NOMO-1 (cell line): ENCODE measurements around the gene NSF.
"Not testable (repeated sequence)": the region's sequence is repeated elsewhere in the genome, so short reads cannot be mapped to it uniquely, and the experiment has no call there.

Experiments used
- DNase-seq, 2 experiments: peaks; one replicate each; lab custom pipeline; 2025; ENCODE audit not compliant: unreplicated experiment in 2 of 2; lab: John Stamatoyannopoulos, UW

NSF gene

DNA sequence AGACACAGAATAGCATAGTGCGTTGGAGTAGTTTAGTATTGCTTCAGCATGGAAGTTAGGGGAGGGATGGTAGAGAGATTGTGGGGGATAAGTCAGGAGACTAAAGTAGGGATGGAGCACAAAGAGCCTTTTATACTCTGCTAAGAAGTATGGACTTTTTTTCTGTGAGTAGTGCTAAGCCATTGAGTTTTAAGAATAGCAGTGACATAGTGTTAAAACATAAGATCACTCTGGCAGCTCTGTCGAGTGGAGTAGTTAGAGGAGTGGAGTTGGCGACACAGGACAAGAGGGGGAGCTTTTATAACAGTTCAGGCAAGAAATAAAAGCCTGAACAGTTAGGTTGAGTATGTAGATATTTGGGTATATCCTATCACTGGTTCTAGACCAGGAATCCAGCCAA, 106.1 kb downstream of the NSF start:
- not testable (repeated sequence) for DNase-seq

DNA sequence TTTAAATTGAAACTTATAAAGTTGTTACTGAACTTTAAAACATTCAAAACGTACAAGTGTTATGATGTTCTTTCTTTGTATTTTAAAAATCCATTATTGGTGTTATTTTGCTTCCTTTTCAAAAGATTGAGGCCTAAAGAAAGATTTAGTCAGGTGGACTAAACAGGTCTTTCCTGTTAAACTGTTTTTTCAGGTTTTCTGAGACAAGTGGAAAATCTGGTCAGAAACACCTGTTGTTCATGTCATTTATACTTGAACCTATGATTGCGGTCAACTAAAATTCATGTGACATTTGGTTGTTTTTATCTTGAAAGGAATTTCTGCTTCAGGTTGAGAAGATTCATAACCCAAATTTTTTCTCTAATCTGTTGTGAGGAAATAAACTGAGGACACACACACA, 108.5 kb downstream of the NSF start:
- DNase-seq, result not testable (repeated sequence)

DNA sequence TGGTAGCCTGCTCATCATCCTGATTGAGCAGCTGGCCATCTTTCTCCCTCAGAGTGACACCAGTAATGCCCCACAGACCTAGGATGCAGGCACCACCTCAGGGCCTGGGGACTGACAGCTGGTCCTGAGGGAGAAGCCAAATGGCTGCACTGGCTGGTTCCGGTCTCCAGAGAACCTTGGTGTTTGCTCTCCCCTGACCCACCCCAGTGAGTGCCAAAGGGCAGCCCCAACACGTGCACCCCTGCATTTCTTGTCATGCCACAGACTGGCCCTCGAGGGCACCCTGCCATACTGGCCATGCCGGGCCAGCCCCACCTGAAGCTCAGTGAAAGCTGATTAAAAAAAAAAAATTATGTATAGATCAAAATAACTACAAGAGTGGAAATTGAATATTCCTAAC, 127.5 kb downstream of the NSF start:
- no peak for DNase-seq

DNA sequence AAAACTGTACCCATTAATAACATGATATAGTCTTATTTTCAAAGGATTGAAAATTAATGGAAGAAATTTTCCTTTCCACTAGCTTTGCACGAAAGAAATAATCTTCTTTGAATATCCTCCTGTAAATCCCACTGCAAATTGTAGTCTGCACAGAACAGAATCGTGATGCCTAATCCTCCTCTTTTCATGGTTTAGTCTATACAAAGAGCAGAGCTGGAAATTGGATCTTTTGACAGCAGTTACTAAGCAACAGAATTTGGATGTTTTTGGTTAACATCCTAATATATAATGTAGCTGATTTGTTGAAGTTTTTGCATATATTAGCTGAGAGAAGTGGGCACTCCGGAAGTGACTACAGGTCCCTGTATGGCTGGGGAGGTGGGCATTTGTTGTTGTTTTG, 129.4 kb downstream of the NSF start:
- no peak for DNase-seq

DNA sequence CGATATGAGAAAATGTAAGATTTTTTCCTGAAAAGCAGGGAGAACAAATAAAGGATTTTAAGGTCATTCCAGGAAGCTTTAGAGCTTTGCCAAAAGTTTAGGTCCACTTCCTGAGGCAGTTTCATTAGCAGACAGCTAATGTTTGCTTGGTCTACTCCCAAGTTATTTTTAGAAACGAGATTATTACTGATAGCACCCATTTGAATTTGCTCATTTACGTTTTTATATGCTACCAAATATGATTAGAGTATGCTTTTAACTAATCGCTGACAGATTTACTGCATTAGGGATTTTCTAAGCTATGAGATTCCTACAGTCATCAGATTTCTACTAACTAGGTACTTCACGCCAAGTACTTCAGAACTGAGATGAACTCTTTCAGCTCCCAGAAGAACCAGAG, 129.9 kb downstream of the NSF start:
- DNase-seq, result no peak

DNA sequence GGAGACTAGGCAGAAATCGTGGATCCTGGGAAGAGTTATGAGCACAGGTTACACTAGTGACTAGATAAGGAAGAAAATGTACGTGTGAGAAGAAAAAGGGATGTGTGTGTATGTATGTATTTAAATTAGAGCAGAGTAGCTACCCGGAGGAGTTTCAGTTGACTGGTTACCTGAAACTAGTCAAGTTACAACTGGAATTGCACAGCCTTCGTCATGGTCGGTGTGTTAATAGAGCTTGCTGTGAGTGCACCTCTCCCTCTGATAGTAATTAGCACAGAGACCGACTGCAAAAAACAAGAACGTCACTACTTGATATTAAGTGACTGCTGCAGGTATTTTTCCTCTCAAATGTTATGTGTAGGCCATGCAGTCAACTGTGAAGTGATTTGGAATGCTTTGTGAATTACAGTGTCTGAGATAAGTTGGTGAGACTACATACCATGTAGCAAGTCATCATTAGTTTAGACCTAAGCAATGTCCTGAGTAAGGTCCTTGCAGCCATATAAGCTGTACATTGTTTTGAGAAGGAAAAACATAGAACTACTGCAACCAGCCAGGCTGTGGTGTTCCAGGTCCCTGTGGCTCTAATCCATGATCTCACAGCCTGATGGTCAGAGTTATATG, 132.3 kb downstream of the NSF start:
- no peak for DNase-seq

DNA sequence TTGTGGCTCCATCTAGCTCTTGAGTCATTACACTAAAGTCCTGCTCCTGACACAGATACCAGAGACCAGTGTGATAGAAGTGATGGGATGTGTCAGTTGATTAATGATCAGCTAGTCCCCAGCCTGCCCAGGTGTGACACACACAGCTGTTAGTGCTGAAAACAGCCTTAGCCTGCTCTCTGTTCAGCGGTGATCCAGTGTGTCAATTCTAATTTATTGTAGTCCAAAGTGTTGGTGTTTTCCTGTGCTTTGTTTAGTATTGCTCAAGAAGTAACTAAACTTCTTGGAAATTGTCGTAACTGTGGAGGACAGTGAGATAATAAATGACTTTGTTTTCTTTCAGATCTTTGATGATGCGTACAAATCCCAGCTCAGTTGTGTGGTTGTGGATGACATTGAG, 135.7 kb downstream of the NSF start:
- DNase-seq, result no peak

DNA sequence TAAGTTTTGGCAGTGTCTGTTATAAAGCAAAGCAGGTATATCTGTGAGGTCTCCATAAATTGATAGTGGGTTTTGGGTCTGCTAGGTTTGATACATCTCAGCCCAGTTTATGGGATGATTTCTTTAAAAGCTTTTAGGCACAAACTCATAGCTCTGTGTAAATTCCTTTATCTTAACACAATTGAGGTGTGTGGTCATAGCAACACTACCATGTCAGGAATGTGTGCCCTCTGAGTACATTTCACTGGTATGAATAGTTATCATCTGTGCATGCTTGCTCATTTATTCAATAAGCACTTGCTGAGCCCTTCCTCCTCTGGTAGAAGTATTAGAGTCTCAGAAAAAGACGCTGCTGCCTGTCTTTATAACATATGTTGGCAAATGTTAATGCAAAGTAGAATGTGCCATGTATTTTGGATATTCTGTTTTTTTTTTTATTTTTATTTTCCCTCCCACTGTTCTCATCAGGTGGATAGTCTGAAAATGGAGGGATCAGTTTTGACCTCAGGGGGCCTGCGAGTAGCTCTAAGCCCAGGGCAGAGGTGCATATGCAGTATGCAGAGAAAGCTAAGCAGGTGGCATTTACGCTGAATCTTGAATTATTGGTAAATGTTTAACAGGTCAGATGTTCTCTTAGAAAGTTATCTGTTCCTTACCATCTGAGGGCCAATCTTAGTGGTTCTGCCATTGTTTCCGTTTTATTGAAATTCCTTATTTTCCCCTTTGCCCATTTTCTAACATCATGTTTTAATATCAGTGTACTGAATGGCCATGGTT, 137.3 kb downstream of the NSF start:
- no peak for DNase-seq

DNA sequence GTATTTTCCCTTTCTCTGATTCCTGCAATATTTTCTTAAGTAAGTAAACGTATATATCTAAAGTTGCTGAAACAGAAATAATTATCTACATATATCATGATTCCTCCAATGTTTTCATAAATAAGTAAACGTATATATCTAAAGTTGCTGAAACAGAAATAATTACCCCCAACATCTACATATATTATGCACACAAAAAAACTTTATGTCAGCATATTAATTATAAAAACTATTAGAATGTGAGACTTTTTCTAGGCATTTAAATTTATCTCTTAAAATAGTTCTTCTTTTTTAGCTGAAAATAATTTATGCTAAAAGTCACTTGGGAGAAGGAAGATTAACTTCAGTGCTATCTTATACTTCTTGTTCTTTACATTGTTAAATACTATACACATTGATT, 139.6 kb downstream of the NSF start:
- no peak for DNase-seq

DNA sequence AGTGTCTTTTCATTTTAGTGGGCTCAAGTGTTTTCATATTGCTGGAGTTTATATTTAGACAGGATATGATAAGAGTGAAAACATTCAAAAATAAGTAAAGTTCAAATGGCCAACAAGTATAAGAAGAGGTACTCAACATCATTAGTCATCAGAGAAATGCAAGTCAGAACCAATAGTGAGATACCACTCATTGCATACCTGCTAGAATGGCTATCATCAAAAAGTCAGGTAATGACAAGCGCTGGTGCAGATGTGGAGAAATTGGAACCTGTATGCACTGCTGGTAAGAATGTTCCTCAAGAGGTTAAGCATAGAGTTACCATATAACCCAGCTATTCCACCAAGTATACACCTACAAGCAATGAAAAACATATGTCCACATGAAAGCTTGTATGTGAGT, 140.2 kb downstream of the NSF start:
- no peak for DNase-seq

DNA sequence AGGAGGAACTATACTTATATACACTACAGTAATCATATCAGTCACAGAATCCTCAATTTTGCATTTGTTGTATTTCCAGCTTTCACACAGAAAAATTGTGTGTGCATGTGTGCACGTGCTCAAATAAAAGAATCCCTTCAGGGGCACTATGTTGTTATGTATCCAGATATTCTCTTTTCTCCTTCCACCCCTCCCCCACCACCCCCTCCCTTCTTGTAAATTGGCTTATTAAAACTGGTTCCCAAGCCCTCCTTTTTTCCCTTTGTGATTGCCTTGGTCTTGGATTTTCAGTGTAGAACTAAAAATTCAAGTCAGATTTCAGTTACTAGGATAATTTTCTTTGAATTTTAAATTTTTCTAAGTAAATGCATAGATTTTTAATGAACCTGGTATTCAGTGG, 141.7 kb downstream of the NSF start:
- no peak for DNase-seq

DNA sequence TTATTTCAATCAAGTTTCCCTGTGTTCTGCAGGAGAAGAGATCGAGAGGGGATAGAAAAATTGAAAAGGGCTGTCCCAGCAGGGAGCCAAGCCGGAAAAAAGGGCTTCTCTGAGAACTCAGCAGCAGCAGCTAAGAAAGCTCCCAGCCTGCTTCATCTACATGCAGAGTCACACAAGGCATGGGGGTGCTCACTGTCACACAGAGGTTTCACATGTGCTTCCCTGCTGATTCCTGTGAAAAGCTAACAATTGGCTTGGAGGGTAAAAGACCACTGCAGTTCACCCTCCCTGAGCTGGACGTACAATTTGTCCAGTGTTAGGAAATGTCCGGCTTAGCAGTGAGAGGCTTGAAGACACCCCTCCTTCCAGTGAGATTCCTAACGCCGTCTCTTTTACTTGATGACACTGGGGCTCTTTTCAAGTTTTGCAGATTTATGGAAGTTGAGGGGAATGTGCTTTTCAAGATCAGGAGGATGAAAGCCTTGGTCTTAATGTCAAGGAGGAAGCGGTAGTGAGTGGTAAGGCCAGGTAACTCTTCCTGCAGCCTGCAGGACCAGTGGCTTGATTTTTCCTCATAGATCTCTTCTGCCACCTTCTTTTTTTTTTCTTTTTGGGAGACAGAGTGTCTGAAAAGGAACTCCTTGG, 142.4 kb downstream of the NSF start:
- no peak for DNase-seq

DNA sequence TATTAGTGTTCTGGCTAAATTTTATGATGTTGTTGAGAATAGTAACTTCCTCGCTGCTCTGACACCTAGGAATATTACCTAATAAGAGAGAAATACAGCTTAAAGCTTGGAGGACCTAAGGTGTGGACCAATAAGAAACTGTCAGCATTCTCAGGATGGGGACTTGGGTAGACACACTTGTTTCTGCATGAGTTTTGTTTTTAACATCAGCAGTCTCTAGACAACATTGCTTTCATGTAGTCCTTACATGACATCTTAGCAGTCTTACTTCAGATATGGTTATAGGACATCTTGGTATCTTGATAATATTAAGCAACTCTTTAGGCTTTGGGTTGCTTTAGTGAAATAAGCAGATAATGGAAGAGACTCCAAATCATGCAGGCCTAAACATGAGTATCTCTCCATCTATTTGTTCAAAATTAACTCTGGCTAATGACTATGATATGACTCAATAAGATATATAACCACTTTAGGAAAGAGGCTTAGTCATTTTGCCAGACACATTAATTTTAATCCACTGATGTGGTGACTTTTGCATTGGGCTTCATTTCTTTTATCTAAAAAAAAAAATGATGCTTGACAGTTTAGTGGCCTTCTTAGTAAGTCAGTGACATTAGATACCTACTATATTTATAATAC, 143.5 kb downstream of the NSF start:
- no peak for DNase-seq

DNA sequence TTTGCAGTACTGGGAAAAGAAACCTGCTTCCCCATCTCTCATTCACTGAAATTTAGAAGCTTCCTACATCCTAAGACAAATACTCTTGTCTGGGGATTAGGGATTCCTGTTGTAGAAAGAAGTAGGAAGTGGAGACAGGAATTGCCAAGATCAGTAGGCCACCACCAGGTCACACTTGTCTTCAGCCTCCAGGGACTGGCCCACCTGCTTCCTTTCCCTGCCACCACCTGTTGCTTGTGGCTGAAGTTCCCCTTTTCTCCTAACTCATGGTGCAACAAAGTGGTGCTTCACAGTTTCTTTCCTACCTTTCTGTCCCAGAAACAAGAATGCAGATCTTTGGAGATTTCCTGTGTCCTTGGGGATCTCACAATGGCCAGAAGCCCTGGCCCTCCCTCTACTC, 145.6 kb downstream of the NSF start:
- DNase-seq, result no peak

DNA sequence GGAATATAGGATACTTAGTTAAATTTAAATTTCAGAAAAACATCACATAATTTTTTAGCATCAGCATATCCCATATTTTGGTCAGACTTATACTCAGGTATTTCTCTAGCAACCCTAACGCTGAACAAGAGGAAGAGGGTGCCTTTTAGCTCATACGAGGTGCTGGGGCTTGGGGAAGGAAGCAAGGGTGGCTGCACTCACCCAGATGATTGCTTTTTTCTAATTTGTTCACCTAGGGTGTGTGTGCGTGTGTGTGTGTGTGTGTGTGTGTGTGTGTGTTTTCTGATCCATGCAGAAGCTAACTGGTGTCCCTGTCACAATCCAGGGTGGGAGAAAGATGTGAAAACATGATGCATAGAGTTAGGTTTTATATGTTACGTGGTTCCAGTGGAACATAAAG, 146.9 kb downstream of the NSF start:
- no peak for DNase-seq

DNA sequence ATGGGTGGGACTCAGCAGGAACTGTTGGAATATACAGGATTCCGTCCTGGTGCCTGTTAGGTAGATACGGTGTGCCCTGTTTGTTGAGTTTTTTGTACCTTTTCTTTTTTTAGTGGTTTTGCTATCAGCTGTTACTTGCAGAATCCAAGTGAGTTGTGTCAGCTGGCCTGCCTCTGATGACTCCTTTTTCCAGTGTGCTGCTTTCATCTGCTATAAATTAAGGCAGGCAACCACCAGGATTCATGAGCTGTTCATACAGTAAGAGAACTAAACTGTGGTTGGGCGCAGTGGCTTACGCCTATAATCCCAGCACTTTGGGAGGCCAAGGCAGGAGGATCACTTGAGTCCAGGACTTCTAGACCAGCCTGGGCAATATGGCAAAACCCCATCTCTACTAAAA, 148.1 kb downstream of the NSF start:
- DNase-seq, result no peak

DNA sequence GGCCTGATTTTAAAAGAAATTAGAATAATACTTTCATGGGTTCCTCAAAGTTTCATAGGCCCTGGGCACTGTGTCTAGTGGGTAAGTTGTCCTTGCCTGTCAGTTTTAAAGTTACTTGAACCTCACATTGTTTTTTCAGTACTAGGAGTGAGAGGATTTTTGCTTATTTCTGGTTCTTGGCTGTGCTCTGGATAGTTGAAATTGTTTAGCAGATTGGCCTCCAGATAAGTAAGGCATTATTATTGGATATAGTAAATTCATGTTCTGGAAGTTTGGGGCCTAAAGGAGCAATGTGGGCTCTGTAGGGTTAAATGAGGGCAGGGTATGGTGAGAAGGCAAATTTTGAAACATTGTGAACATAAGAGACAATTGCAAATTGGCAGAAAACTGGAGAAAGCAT, 149.5 kb downstream of the NSF start:
- DNase-seq, result no peak

DNA sequence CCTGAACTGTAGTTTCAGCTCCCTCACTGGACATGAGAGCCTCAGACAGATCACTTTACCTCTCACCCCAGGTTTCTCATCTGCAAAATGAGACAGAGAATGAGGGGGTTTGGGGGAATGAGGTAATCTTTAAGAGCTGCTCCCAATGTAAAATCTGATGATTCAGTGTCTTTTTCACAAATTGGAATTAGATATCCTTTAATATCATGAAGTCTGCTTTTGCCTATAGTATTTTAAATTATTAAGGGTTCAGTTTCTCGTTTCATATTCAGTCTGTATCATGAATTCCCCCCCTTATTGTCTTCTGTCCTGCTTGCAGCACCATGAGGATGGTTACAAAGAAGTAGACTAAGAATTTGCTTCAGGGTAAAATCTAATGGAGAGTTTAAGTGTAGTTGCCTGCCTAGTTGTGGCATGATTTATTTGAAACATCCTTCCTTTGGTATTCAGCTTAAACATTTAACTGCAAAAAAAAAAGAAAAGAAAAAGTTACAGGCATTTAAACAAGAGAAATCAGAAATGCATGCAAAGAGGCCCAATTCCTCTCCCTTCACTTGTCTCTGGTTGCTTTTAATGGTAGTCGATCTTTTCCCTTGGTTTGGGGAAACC, 150.8 kb downstream of the NSF start:
- DNase-seq, result no peak

DNA sequence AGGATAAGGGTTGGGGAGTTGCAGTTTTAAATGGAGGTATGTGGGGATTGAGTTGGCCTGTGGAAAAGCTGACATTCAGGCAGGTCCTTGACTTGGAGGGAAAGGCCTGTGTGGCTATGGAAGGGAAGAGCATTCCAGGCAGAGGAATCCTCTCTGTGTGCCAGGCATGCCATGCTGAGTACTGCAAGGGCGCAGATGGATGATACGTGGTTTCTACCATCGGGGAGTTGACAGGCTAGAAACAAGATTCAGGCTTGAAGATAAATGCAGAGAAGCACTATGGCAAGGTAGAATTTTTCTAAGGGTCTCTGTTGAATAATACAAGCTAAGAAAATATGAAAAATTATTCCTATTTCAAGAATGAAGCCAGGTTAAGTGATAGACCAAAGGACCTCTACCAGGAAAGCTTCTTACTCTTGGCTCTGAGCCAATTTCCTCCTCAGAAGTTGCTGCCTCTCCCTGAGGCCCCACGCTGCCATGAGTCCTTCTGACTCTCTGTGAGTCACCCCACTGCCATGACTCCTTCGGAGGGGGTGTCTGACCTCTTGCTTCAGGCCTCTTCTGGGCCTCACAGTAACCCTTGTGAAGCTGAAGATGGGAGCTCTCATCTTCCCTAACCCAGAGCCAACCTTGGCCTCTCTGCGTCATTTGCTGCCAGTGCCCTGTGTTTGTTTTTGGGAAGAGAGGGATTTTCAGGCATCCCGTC, 152.2 kb downstream of the NSF start:
- DNase-seq, result no peak

DNA sequence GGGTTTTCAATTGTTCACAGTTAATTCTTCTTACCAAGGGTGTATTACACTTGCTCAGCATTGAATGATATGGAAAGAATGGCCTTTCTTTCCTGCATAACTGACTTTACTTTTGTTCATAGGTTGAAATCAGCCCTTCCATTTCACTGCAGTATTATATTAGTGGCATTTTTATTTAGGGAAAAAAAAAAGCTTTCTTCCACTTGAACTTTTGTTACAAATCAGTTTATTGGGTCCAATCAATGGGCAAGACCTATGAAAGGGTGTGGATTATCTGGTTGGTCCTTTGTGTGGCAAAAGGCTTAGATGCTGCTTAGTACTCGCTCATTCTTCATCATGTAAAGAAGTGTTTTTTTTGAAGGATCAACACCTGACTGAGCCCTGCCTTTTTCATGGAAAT, 154.0 kb downstream of the NSF start:
- DNase-seq, result no peak

DNA sequence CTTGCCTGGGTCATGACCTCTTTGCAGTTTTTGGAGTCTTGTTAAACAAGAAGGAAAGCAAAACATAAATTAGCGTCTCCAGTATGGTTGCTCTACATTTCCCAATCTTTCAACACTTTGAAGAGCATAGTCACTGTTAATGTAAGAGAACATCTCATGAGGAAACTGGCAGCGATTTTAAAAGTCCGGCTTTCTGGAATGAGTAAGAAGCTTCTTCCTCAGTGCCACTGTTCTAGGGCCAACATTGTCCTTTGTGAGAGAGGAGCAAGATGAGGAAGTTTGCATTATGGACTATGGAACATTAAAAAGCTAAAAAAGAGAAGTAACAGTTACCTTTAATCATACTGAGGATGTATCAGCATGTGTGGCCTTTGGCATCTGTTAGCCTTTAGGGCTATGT, 154.9 kb downstream of the NSF start:
- peak in 1 of 2 experiments; percentile 14 for DNase-seq
